ENCODE data around the gene ARHGEF16.

GRCh38 chr1:3503525-3503886, 49.0 kb downstream of the ARHGEF16 start:
- TF ChIP-seq CTCF (IDR thresholded peaks at IDR 0.05) (no peak), POLR2A (IDR thresholded peaks at IDR 0.05) (no peak)

Data from esophagus squamous epithelium (tissue), 4 donors.